Activated CD4-positive, alpha-beta T cell treated with anti-CD3 and anti-CD28 coated beads, Interleukin-2, Interleukin-4, amounts not matched to agents 100 ng/mL and 50 ng/mL, durations not matched to agents 16 hours and 8 hours (primary cell): Measurements from ENCODE around the gene GCAT.

Experiments used
- DNase-seq: peaks from one replicate; pipeline ENCODE4 v3.0.0-alpha.2; 2020; ENCODE audit warnings: low spot score

Gene GCAT

GRCh38 chr22:37842015-37842793 is 34.5 kb downstream of the GCAT start:
- no peak for DNase-seq

GRCh38 chr22:37843741-37844089 is 36.0 kb downstream of the GCAT start:
- DNase-seq = peak; percentile 45

GRCh38 chr22:37844904-37845329 is 37.2 kb downstream of the GCAT start:
- no peak for DNase-seq

- DNase-seq = no peak
Observed at GRCh38 chr22:37846433-37846832, 38.7 kb downstream of the GCAT start.

- peak; percentile 19 for DNase-seq
Observed at GRCh38 chr22:37848587-37849088, 40.9 kb downstream of the GCAT start.

- DNase-seq = peak; percentile 93
Observed at GRCh38 chr22:37849089-37849751, 41.5 kb downstream of the GCAT start, which contains the start of gene EIF3L. Gene EIF3L (plus strand): TSS chr22:37849419. CDS start chr22:37849450, 31 bp downstream.

DNA sequence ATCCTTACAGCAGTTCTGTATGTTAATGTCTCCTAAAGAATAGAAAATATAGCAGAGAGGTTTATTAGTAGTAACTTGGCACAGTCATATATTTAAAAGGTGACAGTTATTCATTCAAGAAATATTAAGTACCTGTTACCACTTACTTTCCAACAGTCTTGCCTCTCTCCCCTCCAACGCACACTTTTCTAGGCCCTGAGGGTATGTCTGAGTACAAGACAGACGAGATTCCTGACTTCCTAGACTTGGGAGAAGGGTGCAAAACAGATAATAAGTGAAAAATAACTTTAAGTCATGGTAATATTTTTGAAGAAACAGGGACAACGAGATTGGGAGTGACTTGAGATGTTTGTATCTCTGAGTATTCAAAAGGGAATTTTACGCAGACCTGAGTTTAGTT is 43.1 kb downstream of the GCAT start:
- no peak for DNase-seq

- DNase-seq = no peak
Observed at GRCh38 chr22:37852418-37852817, 44.7 kb downstream of the GCAT start.

DNA sequence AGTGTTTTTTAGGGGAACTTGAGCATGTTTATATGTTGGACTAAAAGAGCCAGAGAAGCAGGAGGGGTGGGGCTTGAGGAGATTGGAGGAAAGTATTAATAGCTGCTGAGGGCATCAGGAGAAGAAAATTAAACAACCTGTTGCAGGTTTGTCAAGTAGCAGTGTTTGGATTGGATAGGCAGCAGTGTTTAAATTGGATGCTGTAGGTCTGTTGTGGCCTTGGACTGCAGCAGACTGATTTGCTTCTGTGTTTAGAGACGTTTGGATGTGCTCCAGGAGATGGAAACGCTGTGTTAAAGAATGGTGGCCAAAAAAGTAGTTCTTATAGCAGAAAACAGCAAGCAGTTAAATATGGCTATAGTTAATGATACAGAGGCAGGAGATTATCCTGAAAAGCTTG is 47.2 kb downstream of the GCAT start:
- no peak for DNase-seq

DNA sequence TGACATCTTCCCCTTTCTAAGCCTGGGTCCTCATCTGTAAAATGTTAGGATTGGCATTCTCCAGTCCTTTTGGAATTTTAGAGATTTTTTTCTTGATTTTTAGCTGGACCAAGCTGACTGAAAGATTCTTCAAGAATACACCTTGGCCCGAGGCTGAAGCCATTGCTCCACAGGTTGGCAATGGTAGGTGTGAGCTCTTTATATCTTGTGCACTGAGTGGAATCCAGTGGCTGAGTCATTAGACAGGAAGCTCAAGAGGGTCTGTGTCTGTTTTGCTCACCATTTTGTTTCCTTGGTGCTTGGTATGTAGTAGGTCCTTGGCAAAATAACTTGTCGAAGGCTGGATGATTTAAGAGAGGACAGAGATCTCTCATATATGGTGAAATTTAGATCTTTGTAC is 47.7 kb downstream of the GCAT start:
- DNase-seq = no peak

DNA sequence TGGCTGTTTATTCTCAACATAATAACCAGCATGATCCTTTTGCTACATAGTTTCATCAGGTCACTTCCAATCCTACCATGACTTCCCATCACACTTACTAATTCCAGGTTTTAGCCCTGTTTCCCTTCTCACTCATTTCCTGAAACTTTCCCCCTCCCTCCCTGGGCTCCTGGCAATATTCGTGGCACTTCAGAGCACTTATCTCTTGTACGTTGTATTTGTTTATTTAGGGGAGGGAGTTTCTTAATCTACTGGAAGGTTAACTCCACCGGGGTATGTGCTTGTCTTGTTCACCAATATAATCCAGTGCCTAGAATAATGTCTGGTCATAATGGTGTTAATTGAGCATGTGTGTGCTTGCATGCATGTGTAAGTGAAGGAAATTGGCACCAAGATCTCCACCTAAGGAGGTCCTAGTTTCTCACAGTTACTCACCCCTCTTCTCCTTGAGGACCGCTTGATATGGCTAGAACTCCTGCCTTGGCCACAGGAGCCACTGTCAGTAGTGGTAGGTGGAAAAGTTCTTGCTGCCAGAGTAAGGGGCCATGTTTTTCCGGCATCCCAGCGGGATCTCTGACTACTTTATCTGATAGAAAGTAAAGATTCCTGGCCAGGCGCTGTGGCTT is 53.2 kb downstream of the GCAT start:
- DNase-seq = no peak

- no peak for DNase-seq
Observed at GRCh38 chr22:37862570-37863325, 55.0 kb downstream of the GCAT start.

- DNase-seq = no peak
Observed at GRCh38 chr22:37865510-37865909, 57.8 kb downstream of the GCAT start.
